Trophoblast cell (in vitro differentiated cells and primary cell): ENCODE results near the gene KREMEN2.

ENCODE experiments used
- DNase-seq, 2 donors: peaks; one replicate each; pipeline ENCODE4 v3.0.0-alpha.2; 2016
- H2AFZ ChIP-seq: 2 replicates; pipeline ENCODE4 v1.6.1; 2013; ENCODE audit warnings: low read length, moderate library complexity, mild to moderate bottlenecking; ENCODE audit not compliant: insufficient read depth, poor library complexity
- H2AK5ac ChIP-seq: 2 replicates; pipeline ENCODE4 v1.6.1; 2013; ENCODE audit warnings: mild to moderate bottlenecking, low read length
- H2BK120ac ChIP-seq: 2 replicates; pipeline ENCODE4 v1.6.1; 2013; ENCODE audit warnings: low read length, mild to moderate bottlenecking, moderate library complexity; ENCODE audit not compliant: insufficient read depth, poor library complexity
- H2BK12ac ChIP-seq: 2 replicates; pipeline ENCODE4 v1.6.1; 2013; ENCODE audit warnings: mild to moderate bottlenecking, low read length, moderate library complexity
- H2BK5ac ChIP-seq: 2 replicates; pipeline ENCODE4 v1.6.1; 2013; ENCODE audit warnings: low read length, low read depth, moderate library complexity, mild to moderate bottlenecking; ENCODE audit not compliant: poor library complexity
- H3K14ac ChIP-seq: 2 replicates; pipeline ENCODE4 v1.6.1; 2013; ENCODE audit warnings: mild to moderate bottlenecking, low read length
- H3K18ac ChIP-seq: 2 replicates; pipeline ENCODE4 v1.6.1; 2013; ENCODE audit warnings: mild to moderate bottlenecking, low read length
- H3K23ac ChIP-seq: 2 replicates; pipeline ENCODE4 v1.6.1; 2013; ENCODE audit warnings: low read length
- H3K27ac ChIP-seq: 2 replicates; pipeline ENCODE4 v1.5.1; 2013; ENCODE audit warnings: low read depth, mild to moderate bottlenecking, inconsistent platforms, low read length, moderate library complexity
- H3K27me3 ChIP-seq: 2 replicates; pipeline ENCODE4 v1.6.1; 2013; ENCODE audit warnings: inconsistent platforms, mild to moderate bottlenecking, low read length, moderate library complexity; ENCODE audit not compliant: insufficient read depth
- H3K36me3 ChIP-seq, 2 experiments: 1 replicate in 1 of 2; 2 replicates in 1 of 2; pipeline ENCODE4 v1.6.1; 2013; ENCODE audit warnings: low read length in 2 of 2, mild to moderate bottlenecking in 2 of 2, moderate library complexity in 1 of 2; ENCODE audit not compliant: insufficient read depth in 2 of 2, control insufficient read depth in 1 of 2
- H3K4ac ChIP-seq: 2 replicates; pipeline ENCODE4 v1.6.1; 2013; ENCODE audit warnings: low read depth, mild to moderate bottlenecking, low read length, moderate library complexity
- H3K4me1 ChIP-seq, 2 experiments: 1 replicate in 1 of 2; 2 replicates in 1 of 2; pipeline ENCODE4 v1.6.1; 2013; ENCODE audit warnings: low read length in 2 of 2, mild to moderate bottlenecking in 2 of 2, moderate library complexity in 1 of 2; ENCODE audit not compliant: insufficient read depth in 2 of 2, control insufficient read depth in 1 of 2
- H3K4me2 ChIP-seq: 2 replicates; pipeline ENCODE4 v1.6.1; 2013; ENCODE audit warnings: inconsistent platforms, mild to moderate bottlenecking, low read length, moderate library complexity
- H3K4me3 ChIP-seq: 2 replicates; pipeline ENCODE4 v1.5.1; 2013; ENCODE audit warnings: mild to moderate bottlenecking, low read depth, low read length, inconsistent platforms
- H3K79me1 ChIP-seq: one replicate; pipeline ENCODE4 v1.6.1; 2013; ENCODE audit warnings: low read length
- H3K79me2 ChIP-seq: 2 replicates; pipeline ENCODE4 v1.6.1; 2013; ENCODE audit warnings: low read length, mild to moderate bottlenecking; ENCODE audit not compliant: control insufficient read depth, insufficient read depth, poor library complexity
- H3K9ac ChIP-seq: 2 replicates; pipeline ENCODE4 v1.6.1; 2013; ENCODE audit warnings: mild to moderate bottlenecking, low read length
- H3K9me3 ChIP-seq: 2 replicates; pipeline ENCODE4 v1.6.1; 2013; ENCODE audit warnings: low read depth, mild to moderate bottlenecking, control low read depth, inconsistent platforms, low read length; ENCODE audit not compliant: insufficient read depth
- H4K12ac ChIP-seq: 2 replicates; pipeline ENCODE4 v1.6.1; 2013; ENCODE audit warnings: low read depth, mild to moderate bottlenecking, low read length, moderate library complexity
- H4K8ac ChIP-seq: 2 replicates; pipeline ENCODE4 v1.6.1; 2013; ENCODE audit warnings: low read depth, mild to moderate bottlenecking, low read length, moderate library complexity
- H4K91ac ChIP-seq: one replicate; pipeline ENCODE4 v1.6.1; 2013; ENCODE audit warnings: low read depth, mild to moderate bottlenecking, low read length, moderate library complexity
- WGBS: extraction: QIAGEN DNeasy Blood & Tissue Kit; methylation state at CpG from one replicate; pipeline ENCODE4 v1.1.7; 2013; ENCODE audit warnings: missing lambda C conversion rate; ENCODE audit not compliant: insufficient read length, insufficient coverage; ENCODE audit errors: extremely low coverage; 5-methylcytosine and 5-hydroxymethylcytosine counted together

Gene KREMEN2

DNA sequence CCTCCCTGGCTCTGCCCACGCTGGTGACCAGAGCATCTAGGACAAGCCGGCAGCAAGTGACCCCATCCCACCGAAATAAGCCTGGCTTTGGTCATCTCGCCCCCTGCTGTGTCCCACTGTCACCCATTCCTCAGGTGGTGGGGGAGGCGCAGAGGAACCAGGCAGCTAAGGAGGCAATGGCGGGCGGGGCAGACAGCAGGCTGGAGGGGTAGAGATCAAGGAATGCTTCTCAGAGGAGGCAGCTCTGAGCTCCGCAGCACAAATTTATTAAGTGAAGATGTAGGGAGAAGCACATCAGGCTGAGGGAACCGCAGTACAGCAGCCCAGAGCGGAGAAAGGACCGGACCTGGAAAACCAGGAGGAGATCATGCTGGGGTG, 7.5 kb upstream of the KREMEN2 start:
- Histone ChIP-seq H3K79me1 (no peaks in the 10 kb centered on the region), H3K18ac (no peak overlapping the region), H3K14ac (no peak overlapping the region), H3K4me2 (no peak overlapping the region), H4K12ac (no peak overlapping the region), H3K79me2 (no peaks in the 10 kb centered on the region), H2BK5ac (no peak overlapping the region), H3K4me3 (no peak overlapping the region), H3K36me3 (no peaks in the 10 kb centered on the region), H3K23ac (no peak overlapping the region), H3K27ac (no peak overlapping the region), H4K8ac (no peak overlapping the region), H3K4me1 (no peaks in the 10 kb centered on the region), H4K91ac (no peak overlapping the region), H3K9me3 (no peaks in the 10 kb centered on the region), H2BK120ac (no peak overlapping the region), H2BK12ac (no peak overlapping the region), H3K9ac (no peak overlapping the region), H3K4ac (no peak overlapping the region), H2AK5ac (no peak overlapping the region), H3K27me3 (no peaks in the 10 kb centered on the region), H2AFZ (no peak overlapping the region)
- WGBS = no CpG with 5 or more reads among the region's 11 CpGs
- DNase-seq = no peak

DNA sequence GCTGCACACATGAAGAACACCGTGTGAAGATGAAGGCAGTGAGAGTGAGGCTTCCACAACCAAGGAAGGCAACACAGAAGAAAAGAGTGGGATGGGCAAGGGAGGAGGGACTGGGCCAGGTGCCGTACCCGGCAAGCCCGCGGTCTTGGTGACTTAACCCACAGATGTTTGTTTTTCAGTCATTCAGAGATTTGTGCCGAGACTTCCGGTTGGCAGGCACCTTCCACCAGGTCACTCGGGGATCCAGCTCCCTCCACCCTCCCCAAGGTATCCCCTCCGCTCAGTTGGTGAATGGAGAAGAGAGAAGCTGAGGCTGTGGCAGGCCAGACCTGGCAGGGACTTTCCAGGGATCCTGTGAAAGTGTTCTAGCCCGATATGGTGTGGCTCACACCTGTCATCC, 4.9 kb upstream of the KREMEN2 start:
- Histone ChIP-seq H3K23ac (no peak overlapping the region), H4K91ac (no peak overlapping the region), H3K4me3 (no peak overlapping the region), H3K18ac (no peak overlapping the region), H3K4me1 (peaks cover 2 to 12% of the 10 kb centered on the region in 2 experiments), H3K4ac (no peak overlapping the region), H3K79me2 (no peaks in the 10 kb centered on the region), H3K9me3 (no peaks in the 10 kb centered on the region), H2BK12ac (no peak overlapping the region), H3K4me2 (no peak overlapping the region), H3K36me3 (no peaks in the 10 kb centered on the region), H2BK5ac (no peak overlapping the region), H4K12ac (no peak overlapping the region), H3K9ac (no peak overlapping the region), H3K14ac (no peak overlapping the region), H3K79me1 (no peaks in the 10 kb centered on the region), H2BK120ac (no peak overlapping the region), H3K27ac (no peak overlapping the region), H4K8ac (no peak overlapping the region), H2AFZ (no peak overlapping the region), H2AK5ac (no peak overlapping the region), H3K27me3 (no peaks in the 10 kb centered on the region)
- no CpG with 5 or more reads among the region's 10 CpGs for WGBS
- DNase-seq = no peak

DNA sequence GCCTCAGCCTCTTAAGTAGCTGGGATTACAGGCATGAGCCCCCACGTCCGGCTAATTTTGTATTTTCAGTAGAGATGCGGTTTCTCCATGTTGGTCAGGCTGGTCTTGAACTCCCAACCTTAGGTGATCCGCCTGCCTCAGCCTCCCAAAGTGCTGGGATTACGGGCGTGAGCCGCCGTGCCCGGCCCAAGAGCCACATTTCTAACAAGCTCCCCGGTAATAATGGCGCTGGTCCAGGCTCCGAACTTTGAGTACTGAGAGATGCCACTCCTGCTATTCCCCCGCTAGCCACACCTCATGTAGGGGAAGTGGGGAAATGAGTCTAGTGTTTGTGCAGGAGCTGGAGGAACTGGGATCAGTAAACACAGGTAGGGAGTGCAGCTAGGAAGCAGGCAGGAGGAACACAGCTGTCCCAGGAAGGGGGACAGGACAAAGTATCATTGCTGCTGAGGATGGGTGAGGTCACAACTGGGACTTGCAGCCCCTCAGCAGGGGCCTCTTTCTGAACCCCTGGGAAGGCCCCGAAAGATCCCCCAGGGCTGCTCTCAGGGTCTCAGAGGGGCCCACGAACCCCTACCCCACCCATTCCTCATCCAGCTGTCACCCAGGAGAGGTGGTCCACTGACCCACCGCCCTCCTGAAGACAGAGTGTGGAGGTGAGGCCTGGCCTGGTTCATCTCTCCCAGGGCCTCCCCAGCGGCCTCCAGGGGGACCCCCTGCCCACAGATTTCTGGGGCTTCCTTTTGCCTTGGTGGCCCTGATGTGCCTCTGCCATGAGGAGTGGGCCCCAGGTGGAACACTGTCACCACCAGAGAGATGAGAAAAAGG, 3.7 kb upstream of the KREMEN2 start:
- H3K4me3 ChIP-seq = no peak overlapping the region

DNA sequence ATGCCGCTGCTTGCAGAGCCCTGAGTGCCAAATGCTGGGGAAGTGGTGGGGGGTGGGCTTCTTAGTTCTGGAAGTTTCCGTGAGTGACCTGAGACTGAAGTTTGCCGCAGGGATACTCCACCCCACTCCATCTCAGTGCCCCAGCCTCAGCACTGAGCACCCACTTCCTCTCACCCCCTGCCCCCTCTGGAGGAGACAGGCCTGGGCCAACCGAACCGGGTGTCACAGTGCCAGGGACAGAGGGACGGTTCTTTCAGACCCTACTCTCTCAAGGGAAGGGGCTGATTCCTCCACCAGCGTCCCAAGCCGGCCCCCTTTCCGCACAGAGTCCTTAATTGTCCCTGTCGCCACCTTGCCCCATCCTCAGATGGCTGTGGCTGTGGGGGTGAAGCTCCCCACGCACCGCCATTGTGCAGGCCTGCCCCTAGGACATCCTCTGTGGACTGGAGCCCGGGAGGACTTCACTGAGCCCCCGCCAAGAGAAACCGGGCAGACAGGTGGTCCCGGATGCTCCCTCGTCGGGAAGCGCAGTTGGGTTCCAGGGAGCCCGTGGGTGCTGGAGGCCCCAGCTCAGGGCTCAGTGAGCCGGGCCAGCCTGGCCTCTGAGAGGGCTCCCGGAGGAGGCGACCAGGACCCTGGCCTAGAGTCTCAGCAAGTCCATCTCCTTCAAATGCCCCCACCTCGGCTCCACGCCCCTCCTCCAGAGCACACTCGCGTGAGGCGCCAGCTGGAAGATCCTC, 1.6 kb upstream of the KREMEN2 start:
- DNase-seq = no peak
- Histone ChIP-seq H3K27me3 (peaks cover 3% of the 10 kb centered on the region), H2BK120ac (no peak overlapping the region), H3K9me3 (no peaks in the 10 kb centered on the region), H3K79me2 (no peaks in the 10 kb centered on the region), H3K4me1 (peaks cover 7 to 17% of the 10 kb centered on the region in 2 experiments), H2AFZ (no peak overlapping the region), H4K91ac (no peak overlapping the region), H4K8ac (no peak overlapping the region), H3K18ac (no peak overlapping the region), H3K9ac (no peak overlapping the region), H4K12ac (no peak overlapping the region), H3K23ac (no peak overlapping the region), H3K4ac (no peak overlapping the region), H2BK12ac (no peak overlapping the region), H3K4me2 (no peak overlapping the region), H2BK5ac (no peak overlapping the region), H3K14ac (no peak overlapping the region), H3K36me3 (no peaks in the 10 kb centered on the region), H3K4me3 (no peak overlapping the region), H2AK5ac (no peak overlapping the region), H3K27ac (no peak overlapping the region), H3K79me1 (peaks cover 2% of the 10 kb centered on the region)
- no CpG with 5 or more reads among the region's 28 CpGs for WGBS

More for the DNA sequence above, 3.7 kb upstream of the KREMEN2 start:
- no peak for DNase-seq
- no CpG with 5 or more reads among the region's 17 CpGs for WGBS
- no peaks in the 10 kb centered on the region for H3K36me3 ChIP-seq
- peaks cover 3% of the 10 kb centered on the region for H3K27me3 ChIP-seq
- H3K4me2 ChIP-seq = no peak overlapping the region
- H3K14ac ChIP-seq = no peak overlapping the region
- no peaks in the 10 kb centered on the region for H3K9me3 ChIP-seq
- H3K18ac ChIP-seq = no peak overlapping the region
- H3K23ac ChIP-seq = no peak overlapping the region
- H4K8ac ChIP-seq = no peak overlapping the region
- H4K12ac ChIP-seq = no peak overlapping the region
- H3K4me1 ChIP-seq = peaks cover 7 to 17% of the 10 kb centered on the region in 2 experiments
- no peak overlapping the region for H2BK120ac ChIP-seq
- no peak overlapping the region for H4K91ac ChIP-seq
- H3K79me1 ChIP-seq = peaks cover 2% of the 10 kb centered on the region
- H2AK5ac ChIP-seq = no peak overlapping the region
- H2AFZ ChIP-seq = no peak overlapping the region
- no peak overlapping the region for H3K9ac ChIP-seq
- no peaks in the 10 kb centered on the region for H3K79me2 ChIP-seq
- H3K4ac ChIP-seq = no peak overlapping the region
- no peak overlapping the region for H2BK12ac ChIP-seq
- no peak overlapping the region for H3K27ac ChIP-seq
- no peak overlapping the region for H2BK5ac ChIP-seq
